Panc1 (cell line): Measurements from ENCODE around the gene SIK3. TPM values are rescaled to one million over a fixed set of nuclear protein-coding genes. Genes with fewer than 3 reads are reported as not detected.

Experiments used
- ATAC-seq: fragments of 200-7000 bp; cut with Tn5 transposase; 2 replicates; pipeline ENCODE4 v1.9.1; 2020; ENCODE audit warnings: mild to moderate bottlenecking, moderate library complexity
- BruUV-seq: library from RNA; stranded (reverse); fragments of 400-500 nt; replicated peaks from 2 replicates; lab custom pipeline; 2021; lab: Mats Ljungman, UMichigan
- CTCF ChIA-PET: fragments of 300-600 bp; sonication (Branson Sonifier 250); formaldehyde crosslinking; loops from one replicate; lab custom pipeline; 2022; ENCODE audit warnings: antibody characterized with exemption; lab: Charles Lee
- POLR2A ChIA-PET: fragments of 300-600 bp; sonication (Branson Sonifier 250); formaldehyde crosslinking; loops from one replicate; lab custom pipeline; 2022; ENCODE audit warnings: antibody characterized with exemption; lab: Charles Lee
- DNase-seq: peaks from one replicate; pipeline ENCODE4 v3.0.0-alpha.2; 2010; ENCODE audit warnings: low read depth, low spot score
- H3K27ac ChIP-seq: 2 replicates; pipeline ENCODE4 v1.5.1; 2011; ENCODE audit warnings: mild to moderate bottlenecking, low read length, inconsistent platforms
- H3K27me3 ChIP-seq: fragments of 200-500 bp; sonication (Bioruptor generic); 2 replicates; pipeline ENCODE4 v1.6.0; 2014; ENCODE audit warnings: low read length, inconsistent platforms; ENCODE audit not compliant: control insufficient read depth, insufficient read depth
- H3K36me3 ChIP-seq: fragments of 200-500 bp; sonication (Bioruptor generic); 2 replicates; pipeline ENCODE4 v1.5.1; 2014; ENCODE audit warnings: inconsistent platforms, mild to moderate bottlenecking, low read length, moderate library complexity; ENCODE audit not compliant: control insufficient read depth, insufficient read depth
- H3K4me1 ChIP-seq: 2 replicates; pipeline ENCODE4 v1.5.1; 2011; ENCODE audit warnings: inconsistent platforms, mild to moderate bottlenecking, low read length, moderate library complexity; ENCODE audit not compliant: control insufficient read depth, insufficient read depth
- H3K4me3 ChIP-seq, 2 experiments: 2 replicates each; pipeline ENCODE4 v1.5.1; 2011 to 2012; ENCODE audit warnings: low read depth in 2 of 2, low read length in 2 of 2, mild to moderate bottlenecking in 2 of 2, inconsistent platforms in 1 of 2, moderate library complexity in 1 of 2
- H3K9me3 ChIP-seq: fragments of 200-500 bp; sonication (Bioruptor generic); 2 replicates; pipeline ENCODE4 v1.5.1; 2014; ENCODE audit warnings: low read depth, mild to moderate bottlenecking, inconsistent platforms, low read length, moderate library complexity; ENCODE audit not compliant: control insufficient read depth, insufficient read depth
- POLR2AphosphoS5 ChIP-seq: IDR thresholded peaks from 2 replicates; pipeline ENCODE4 v1.6.1; 2012; ENCODE audit warnings: mild to moderate bottlenecking, low read depth, low read length, moderate library complexity
- REST ChIP-seq, 2 experiments: IDR thresholded peaks; 2 replicates each; pipeline ENCODE4 v1.6.1; 2011 to 2012; ENCODE audit warnings: low read depth in 2 of 2, control low read depth in 1 of 2, low read length in 1 of 2, mild to moderate bottlenecking in 1 of 2, moderate library complexity in 1 of 2; ENCODE audit not compliant: insufficient read depth in 1 of 2
- SIN3A ChIP-seq: IDR thresholded peaks from 2 replicates; pipeline ENCODE4 v1.6.1; 2012; ENCODE audit warnings: low read depth, mild to moderate bottlenecking, low read length, moderate library complexity, borderline replicate concordance; ENCODE audit not compliant: insufficient read depth
- TCF7L2 ChIP-seq: IDR thresholded peaks from 2 replicates; pipeline ENCODE4 v1.6.1; 2011; ENCODE audit warnings: mild to moderate bottlenecking, low read depth, low read length, inconsistent platforms
- in situ Hi-C: cut with HindIII; loops from 2 replicates; pipeline ENCODE4 v1.10.0; 2016; ENCODE audit warnings: low sequenced_read_pairs, low pct_unique_long_range_greater_than_20kb
- intact Hi-C: fragments of 100-400 bp; cut with micrococcal nuclease; formaldehyde crosslinking; loops from one replicate; pipeline ENCODE4 v1.10.0; 2022; ENCODE audit not compliant: unreplicated experiment
- total RNA-seq: library from RNA; stranded (reverse); gene quantifications from one replicate; pipeline ENCODE4 v1.2.1, GENCODE V29; 2021; ENCODE audit not compliant: unreplicated experiment
- TF ChIP-seq, protein P1 (sequence below): fragments of 450-650 bp; IDR thresholded peaks from 2 replicates; pipeline ENCODE4 v1.5.1; 2017; ENCODE audit warnings: mild to moderate bottlenecking

Gene SIK3
- total RNA-seq, 1 experiment from 2014 or later, result 39.7 TPM

DNA sequence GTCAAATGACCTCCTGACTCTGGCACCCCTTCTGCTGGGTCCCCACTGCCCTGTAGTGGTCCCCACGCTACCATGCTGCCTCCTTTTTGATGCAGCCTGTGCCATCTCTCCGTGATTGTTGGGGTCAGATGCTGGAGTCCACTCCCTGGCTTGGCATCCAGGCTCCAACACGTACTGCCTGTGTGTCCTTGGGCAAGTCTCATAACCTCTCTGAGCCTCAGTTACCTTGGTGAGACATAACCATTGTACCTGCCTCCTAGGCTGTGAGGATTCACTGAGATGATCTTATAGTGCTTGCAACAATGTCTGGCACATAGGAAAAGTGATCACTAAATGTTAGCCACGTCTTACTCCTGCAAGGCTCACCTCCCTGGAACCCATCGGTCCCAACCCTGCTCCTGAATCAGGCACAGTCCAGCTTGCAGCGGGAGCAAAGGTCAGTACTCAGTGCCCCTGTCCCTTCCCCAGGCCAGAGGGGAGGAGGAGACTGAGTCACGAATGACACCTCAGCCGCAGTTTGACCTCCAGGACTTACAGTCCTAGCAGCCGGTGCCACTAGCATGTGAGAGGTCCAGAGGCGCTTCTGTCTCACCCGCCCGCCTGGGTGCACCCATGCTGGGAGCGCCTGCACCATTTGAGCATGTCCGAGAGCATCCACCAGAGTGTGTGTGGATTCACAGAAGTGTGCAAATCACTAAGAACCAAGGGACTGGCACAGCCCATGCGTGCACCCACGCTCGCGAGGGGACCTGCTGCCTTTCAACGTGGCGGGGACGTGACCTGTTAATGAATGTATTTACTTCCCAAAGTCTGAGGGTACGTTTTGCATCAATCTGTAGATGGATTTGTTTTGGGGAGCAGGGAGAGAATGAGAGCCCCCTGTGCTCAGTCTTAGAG, 272.1 kb downstream of the SIK3 start:
- Histone ChIP-seq H3K27ac (no peak overlapping the region), H3K4me3 (no peak overlapping the region), H3K27me3 (no peaks in the 10 kb centered on the region), H3K9me3 (no peaks in the 10 kb centered on the region), H3K4me1 (no peaks in the 10 kb centered on the region), H3K36me3 (no peaks in the 10 kb centered on the region)
- TF ChIP-seq SIN3A, result no peak
- TF ChIP-seq, protein P1, sequence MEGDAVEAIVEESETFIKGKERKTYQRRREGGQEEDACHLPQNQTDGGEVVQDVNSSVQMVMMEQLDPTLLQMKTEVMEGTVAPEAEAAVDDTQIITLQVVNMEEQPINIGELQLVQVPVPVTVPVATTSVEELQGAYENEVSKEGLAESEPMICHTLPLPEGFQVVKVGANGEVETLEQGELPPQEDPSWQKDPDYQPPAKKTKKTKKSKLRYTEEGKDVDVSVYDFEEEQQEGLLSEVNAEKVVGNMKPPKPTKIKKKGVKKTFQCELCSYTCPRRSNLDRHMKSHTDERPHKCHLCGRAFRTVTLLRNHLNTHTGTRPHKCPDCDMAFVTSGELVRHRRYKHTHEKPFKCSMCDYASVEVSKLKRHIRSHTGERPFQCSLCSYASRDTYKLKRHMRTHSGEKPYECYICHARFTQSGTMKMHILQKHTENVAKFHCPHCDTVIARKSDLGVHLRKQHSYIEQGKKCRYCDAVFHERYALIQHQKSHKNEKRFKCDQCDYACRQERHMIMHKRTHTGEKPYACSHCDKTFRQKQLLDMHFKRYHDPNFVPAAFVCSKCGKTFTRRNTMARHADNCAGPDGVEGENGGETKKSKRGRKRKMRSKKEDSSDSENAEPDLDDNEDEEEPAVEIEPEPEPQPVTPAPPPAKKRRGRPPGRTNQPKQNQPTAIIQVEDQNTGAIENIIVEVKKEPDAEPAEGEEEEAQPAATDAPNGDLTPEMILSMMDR, result no peak
- no peak for TF ChIP-seq POLR2AphosphoS5
- TF ChIP-seq TCF7L2, result no peak
- TF ChIP-seq REST (IDR thresholded peaks at IDR 0.05; ENCODE audit: insufficient read depth in 1 of 2, low read depth in 2 of 2, low read length in 1 of 2), result no peak
- ChIA-PET CTCF (no interaction called here), POLR2A (interaction anchor here (0.7 kb wide), 1 partner anchor 43 kb away, joined by 3 read pairs; no protein-coding TSS in a partner anchor)
- in situ Hi-C loops, result no loop called here
- no TSS peak for BruUV-seq
- DNase-seq (no peak), ATAC-seq (no peak)
- intact Hi-C loops, result no loop called here

DNA sequence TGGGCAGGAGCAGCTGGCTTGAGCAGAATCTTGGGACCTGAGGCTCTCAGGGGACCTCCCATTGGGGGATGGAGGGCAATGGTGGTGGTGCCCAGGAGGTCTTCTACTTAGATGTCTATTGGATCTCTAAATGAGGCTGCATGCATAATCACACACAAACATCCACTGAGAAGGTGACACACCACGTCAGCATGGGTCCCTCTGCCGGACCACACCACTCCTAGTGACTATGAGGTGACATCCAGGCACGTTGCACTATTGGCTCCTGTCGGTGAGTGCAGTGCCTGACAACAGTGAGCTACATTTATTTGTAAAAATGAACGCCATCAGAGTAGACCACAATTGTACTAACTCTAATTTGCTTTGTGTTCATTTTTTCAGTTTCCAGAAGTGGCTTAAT, 272.8 kb downstream of the SIK3 start:
- DNase-seq (no peak), ATAC-seq (no peak)
- TF ChIP-seq SIN3A (no peak), REST (IDR thresholded peaks at IDR 0.05; ENCODE audit: insufficient read depth in 1 of 2, low read depth in 2 of 2, low read length in 1 of 2) (no peak), POLR2AphosphoS5 (no peak), TCF7L2 (no peak)
- TF ChIP-seq, protein P1, result no peak
- in situ Hi-C loops (no loop called here), intact Hi-C loops (no loop called here)
- Histone ChIP-seq H3K36me3 (no peaks in the 10 kb centered on the region), H3K9me3 (no peaks in the 10 kb centered on the region), H3K4me3 (no peak overlapping the region), H3K27ac (no peak overlapping the region), H3K27me3 (no peaks in the 10 kb centered on the region), H3K4me1 (no peaks in the 10 kb centered on the region)
- no TSS peak for BruUV-seq
- ChIA-PET POLR2A (no interaction called here), CTCF (no interaction called here)
